GM12892 (cell line): ENCODE measurements around the gene MMP10.

ENCODE experiments used
- POLR2A ChIP-seq: IDR thresholded peaks from 2 replicates; pipeline ENCODE4 v1.6.1; 2011; ENCODE audit warnings: low read depth, low read length, control low read depth
- POLR2AphosphoS5 ChIP-seq: IDR thresholded peaks from 2 replicates; pipeline ENCODE4 v1.6.1; 2011; ENCODE audit warnings: low read depth, low read length, control low read depth
- TAF1 ChIP-seq: IDR thresholded peaks from 2 replicates; pipeline ENCODE4 v1.6.1; 2011; ENCODE audit warnings: low read depth, mild to moderate bottlenecking, control low read depth, low read length, borderline replicate concordance

DNA sequence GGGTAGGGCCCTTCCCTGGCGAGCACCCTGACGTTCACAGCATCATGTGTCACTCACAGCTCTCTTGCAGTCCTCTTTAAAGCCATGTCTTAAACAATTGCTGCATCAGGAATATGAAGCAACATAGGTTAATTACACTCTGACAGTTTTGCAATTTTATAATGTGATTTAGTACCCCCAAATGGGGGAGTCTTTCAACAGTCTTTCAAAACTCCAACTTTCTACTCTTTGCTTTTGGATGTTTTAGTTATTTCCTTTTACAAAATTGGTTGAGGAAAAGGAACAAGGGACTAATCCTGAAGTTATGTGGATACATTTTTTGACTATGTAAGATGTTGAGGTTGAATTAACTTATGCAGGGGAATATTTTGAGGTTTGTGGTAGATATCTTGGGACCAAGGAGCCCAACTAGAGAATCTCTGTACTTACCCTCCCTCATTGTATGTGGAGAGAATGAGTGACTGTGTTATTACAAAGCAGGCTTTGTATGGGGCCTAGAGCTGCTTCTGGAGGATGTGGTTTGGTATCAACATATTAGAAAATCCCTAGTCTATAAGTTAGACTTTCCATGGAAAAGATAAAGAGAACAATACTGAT lies 55.4 kb downstream of the MMP10 start, which contains the start of gene MMP8:
- no peak for TF ChIP-seq POLR2A
- no peak for TF ChIP-seq POLR2AphosphoS5
- TF ChIP-seq TAF1, result no peak
